ENCODE results near the gene CCNF.

GRCh38 chr16:2386990-2387389 lies 42.3 kb upstream of the CCNF start:
- TF ChIP-seq, protein P1, sequence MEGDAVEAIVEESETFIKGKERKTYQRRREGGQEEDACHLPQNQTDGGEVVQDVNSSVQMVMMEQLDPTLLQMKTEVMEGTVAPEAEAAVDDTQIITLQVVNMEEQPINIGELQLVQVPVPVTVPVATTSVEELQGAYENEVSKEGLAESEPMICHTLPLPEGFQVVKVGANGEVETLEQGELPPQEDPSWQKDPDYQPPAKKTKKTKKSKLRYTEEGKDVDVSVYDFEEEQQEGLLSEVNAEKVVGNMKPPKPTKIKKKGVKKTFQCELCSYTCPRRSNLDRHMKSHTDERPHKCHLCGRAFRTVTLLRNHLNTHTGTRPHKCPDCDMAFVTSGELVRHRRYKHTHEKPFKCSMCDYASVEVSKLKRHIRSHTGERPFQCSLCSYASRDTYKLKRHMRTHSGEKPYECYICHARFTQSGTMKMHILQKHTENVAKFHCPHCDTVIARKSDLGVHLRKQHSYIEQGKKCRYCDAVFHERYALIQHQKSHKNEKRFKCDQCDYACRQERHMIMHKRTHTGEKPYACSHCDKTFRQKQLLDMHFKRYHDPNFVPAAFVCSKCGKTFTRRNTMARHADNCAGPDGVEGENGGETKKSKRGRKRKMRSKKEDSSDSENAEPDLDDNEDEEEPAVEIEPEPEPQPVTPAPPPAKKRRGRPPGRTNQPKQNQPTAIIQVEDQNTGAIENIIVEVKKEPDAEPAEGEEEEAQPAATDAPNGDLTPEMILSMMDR (IDR thresholded peaks at IDR 0.05; ENCODE audit: low read length), result 0 out of 2 replicates have a peak, but pooled peaks have one; percentile 11
- no peak for TF ChIP-seq EZH2 (IDR thresholded peaks at IDR 0.05; ENCODE audit: borderline replicate concordance, low read length)
